ENCODE results near the gene APBB1IP.

- TF ChIP-seq CTCF (IDR thresholded peaks at IDR 0.05; ENCODE audit: insufficient read depth, low read length): no peak
- TF ChIP-seq POLR2AphosphoS5 (IDR thresholded peaks at IDR 0.05; ENCODE audit: low read depth): no peak
Measured at GRCh38 chr10:26524161-26524896, 86.2 kb downstream of the APBB1IP start.
